ENCODE data around the gene ZBED3. TPM values are rescaled to one million over a fixed set of nuclear protein-coding genes. Genes with fewer than 3 reads are reported as not detected.

The ZBED3 gene
- total and polyA plus RNA-seq, 2 of the 8 experiments (the other 6 are each of a cell fraction or from before 2014, with no cell fraction given) = 7.9 to 9.4 TPM

DNA sequence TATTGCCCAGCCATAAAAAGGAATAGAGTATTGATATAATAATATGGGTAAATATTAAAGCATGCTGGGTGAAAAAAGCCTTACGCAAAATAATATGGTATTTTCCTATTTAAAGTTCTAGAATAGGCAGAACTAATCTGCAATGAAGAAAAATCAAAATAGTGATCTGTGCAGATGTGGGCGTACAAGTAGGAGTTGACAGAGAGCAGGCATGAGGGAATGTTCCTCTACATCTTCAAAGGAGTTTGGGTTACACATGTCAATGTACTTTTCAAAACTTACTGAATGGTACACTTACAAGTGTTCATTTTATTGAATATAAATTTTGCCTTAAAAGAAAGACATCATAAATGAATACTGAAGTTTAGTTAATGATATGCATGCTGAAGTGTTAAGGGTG is 33.0 kb upstream of the ZBED3 start:
- ChIA-PET CTCF (ENCODE audit: partially characterized antibody) (no interaction called here), POLR2A (ENCODE audit: partially characterized antibody) (interaction anchor here (1.4 kb wide), 1 partner anchor 11 kb away, joined by 4 read pairs; no protein-coding TSS in a partner anchor)
- TF ChIP-seq ASH2L (IDR thresholded peaks at IDR 0.05; ENCODE audit: low read length) = no peak
- no peak for TF ChIP-seq EZH2 (IDR thresholded peaks at IDR 0.05; ENCODE audit: low read depth, low read length, severe bottlenecking)
- TF ChIP-seq, protein P1, sequence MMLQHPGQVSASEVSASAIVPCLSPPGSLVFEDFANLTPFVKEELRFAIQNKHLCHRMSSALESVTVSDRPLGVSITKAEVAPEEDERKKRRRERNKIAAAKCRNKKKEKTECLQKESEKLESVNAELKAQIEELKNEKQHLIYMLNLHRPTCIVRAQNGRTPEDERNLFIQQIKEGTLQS (IDR thresholded peaks at IDR 0.05; ENCODE audit: insufficient read depth, low read depth, low read length) = no peak
- no peak for TF ChIP-seq EP300 (IDR thresholded peaks at IDR 0.05; ENCODE audit: borderline replicate concordance in 1 of 2, low read depth in 2 of 2, low read length in 2 of 2)
- TF ChIP-seq HDAC2 (IDR thresholded peaks at IDR 0.05; ENCODE audit: borderline replicate concordance in 1 of 2, low read depth in 2 of 2, low read length in 2 of 2) = no peak
- no peak for TF ChIP-seq CREB1 (IDR thresholded peaks at IDR 0.05)
- no peaks in the 10 kb centered on the region for H3K27me3 ChIP-seq (replicated peaks in 1 of 4; ENCODE audit: control insufficient read depth in 3 of 4, extremely low read depth in 1 of 4, insufficient read depth in 3 of 4, low read length in 3 of 4)
- H3K4me2 ChIP-seq (ENCODE audit: insufficient read depth in 1 of 2, low read depth in 2 of 2, low read length in 2 of 2) = no peak overlapping the region
- no peak overlapping the region for H4K8ac ChIP-seq (ENCODE audit: extremely low read depth, insufficient read depth, low read length)
- no peaks in the 10 kb centered on the region for H3K4me1 ChIP-seq (replicated peaks in 1 of 4; ENCODE audit: control insufficient read depth in 3 of 4, insufficient read depth in 4 of 4, low read length in 3 of 4)
- no peak for FAIRE-seq
- H4K91ac ChIP-seq (replicated peaks; ENCODE audit: insufficient read length, low read length) = no peak overlapping the region
- H3K18ac ChIP-seq (ENCODE audit: extremely low read depth, low read length) = no peak overlapping the region
- H4K20me1 ChIP-seq (replicated peaks in 1 of 2; ENCODE audit: control insufficient read depth in 1 of 2, insufficient read depth in 2 of 2, low read length in 2 of 2) = no peaks in the 10 kb centered on the region
- H3K27ac ChIP-seq (ENCODE audit: low read depth, low read length) = no peak overlapping the region
- no peaks in the 10 kb centered on the region for H3K9me3 ChIP-seq (ENCODE audit: insufficient read depth in 2 of 2, low read depth in 1 of 2, low read length in 1 of 2)
- WGBS, 2 experiments (ENCODE audit: extremely low coverage in 1 of 2, insufficient coverage in 1 of 2, insufficient read length in 1 of 2, insufficient replicate concordance in 2 of 2, low coverage in 1 of 2, low lambda C conversion rate in 2 of 2, missing lambda C conversion rate in 1 of 2) = 84% methylated on average over 2 of the region's 2 CpGs; no CpG with 5 or more reads in 1 of the 2 experiments
- H3K79me1 ChIP-seq (ENCODE audit: low read depth, low read length) = no peaks in the 10 kb centered on the region
- H2BK120ac ChIP-seq (replicated peaks; ENCODE audit: low read depth, low read length) = no peak overlapping the region
- peaks cover 0 to 8% (median 2%) of the 10 kb centered on the region in 4 experiments; a peak in 2 of 8 replicates for H3K36me3 ChIP-seq (ENCODE audit: control insufficient read depth in 2 of 4, insufficient read depth in 4 of 4, low read length in 3 of 4)
- H2BK20ac ChIP-seq (ENCODE audit: low read length) = no peak overlapping the region
- H3K56ac ChIP-seq (replicated peaks; ENCODE audit: insufficient read length, low read depth, low read length) = no peak overlapping the region
- no peak overlapping the region for H3K4me3 ChIP-seq (ENCODE audit: extremely low read depth in 1 of 4, insufficient read depth in 2 of 4, low read depth in 3 of 4, low read length in 4 of 4)
- H2AFZ ChIP-seq (ENCODE audit: low read length) = no peak overlapping the region
- H3K4ac ChIP-seq (replicated peaks; ENCODE audit: insufficient read length, low read depth, low read length) = no peak overlapping the region
- H3K79me2 ChIP-seq (ENCODE audit: control insufficient read depth in 1 of 2, insufficient read depth in 2 of 2, low read length in 2 of 2) = no peaks in the 10 kb centered on the region
- H3K23ac ChIP-seq (ENCODE audit: insufficient read length) = no peak overlapping the region
- no peak overlapping the region for H2BK12ac ChIP-seq (ENCODE audit: low read depth, low read length)
- H4K5ac ChIP-seq (ENCODE audit: insufficient read length, low read depth, low read length) = no peak overlapping the region
- no peak overlapping the region for H2AK5ac ChIP-seq (ENCODE audit: low read depth, low read length)
- no peak overlapping the region for H3K14ac ChIP-seq (ENCODE audit: insufficient read length)
- no peaks in the 10 kb centered on the region for H3K23me2 ChIP-seq (ENCODE audit: low read depth, low read length)
- no peak overlapping the region for H2BK5ac ChIP-seq (ENCODE audit: low read depth, low read length)
- DNase-seq (ENCODE audit: low read depth in 1 of 2, low spot score in 2 of 2) = no peak
- no peak overlapping the region for H3K9ac ChIP-seq (replicated peaks in 1 of 4; ENCODE audit: extremely low read depth in 1 of 4, low read depth in 3 of 4, low read length in 3 of 4)
- H2BK15ac ChIP-seq (ENCODE audit: low read length) = no peak overlapping the region
